SK-N-SH treated with all-trans-retinoic acid at 6 μM for 48 hours (cell line): ENCODE results near the gene BPI.
A peak's percentile ranks its signal among the peaks of the same experiment; 100 is the strongest.

ENCODE experiments used
- ATAC-seq: fragments of 200-7000 bp; cut with Tn5 transposase; 3 replicates; pipeline ENCODE4 v1.9.1; 2020; ENCODE audit warnings: mild to moderate bottlenecking, moderate library complexity
- ARNTL ChIP-seq: fragments of 450-650 bp; formaldehyde crosslinking; IDR thresholded peaks from 2 replicates; pipeline ENCODE4 v1.5.0; 2020; ENCODE audit warnings: low read depth, mild to moderate bottlenecking, moderate library complexity, borderline replicate concordance
- BACH2 ChIP-seq: fragments of 250-450 bp; sonication (Bioruptor Pico); IDR thresholded peaks from 2 replicates; pipeline ENCODE4 v1.9.0; 2021; ENCODE audit warnings: mild to moderate bottlenecking, borderline replicate concordance
- CSDC2 ChIP-seq: fragments of 250-450 bp; sonication (Bioruptor Pico); IDR thresholded peaks from 2 replicates; pipeline ENCODE4 v1.5.0; 2020; ENCODE audit warnings: mild to moderate bottlenecking, moderate library complexity
- ESRRG ChIP-seq: fragments of 250-450 bp; sonication (Bioruptor Pico); IDR thresholded peaks from 2 replicates; pipeline ENCODE4 v1.6.1; 2021; ENCODE audit warnings: mild to moderate bottlenecking
- GLIS3 ChIP-seq: fragments of 250-450 bp; sonication (Bioruptor Pico); IDR thresholded peaks from 2 replicates; pipeline ENCODE4 v1.5.0; 2020; ENCODE audit warnings: mild to moderate bottlenecking, moderate library complexity
- ISL1 ChIP-seq: fragments of 250-450 bp; sonication (Bioruptor Pico); IDR thresholded peaks from 2 replicates; pipeline ENCODE4 v2.1.2; 2022; ENCODE audit warnings: mild to moderate bottlenecking, moderate library complexity
- OSR1 ChIP-seq: fragments of 250-450 bp; sonication (Bioruptor Pico); IDR thresholded peaks from 2 replicates; pipeline ENCODE4 v1.8.0; 2022; ENCODE audit warnings: moderate library complexity, mild to moderate bottlenecking, inconsistent platforms
- PPARA ChIP-seq: fragments of 250-450 bp; sonication (Bioruptor Pico); IDR thresholded peaks from 2 replicates; pipeline ENCODE4 v1.5.0; 2020; ENCODE audit warnings: mild to moderate bottlenecking, borderline replicate concordance
- RARB ChIP-seq: fragments of 250-450 bp; sonication (Bioruptor Pico); IDR thresholded peaks from 2 replicates; pipeline ENCODE4 v1.8.0; 2021; ENCODE audit warnings: mild to moderate bottlenecking, moderate library complexity
- SNAI2 ChIP-seq: fragments of 250-450 bp; sonication (Bioruptor Pico); IDR thresholded peaks from 2 replicates; pipeline ENCODE4 v1.5.0; 2020; ENCODE audit warnings: mild to moderate bottlenecking, moderate library complexity
- TCF4 ChIP-seq: fragments of 250-450 bp; sonication (Bioruptor Pico); IDR thresholded peaks from 2 replicates; pipeline ENCODE4 v1.8.0; 2021; ENCODE audit warnings: mild to moderate bottlenecking, moderate library complexity, borderline replicate concordance
- TOX ChIP-seq: fragments of 250-450 bp; sonication (Bioruptor Pico); IDR thresholded peaks from 2 replicates; pipeline ENCODE4 v1.8.0; 2021; ENCODE audit warnings: mild to moderate bottlenecking, moderate library complexity, borderline replicate concordance
- ZC3H10 ChIP-seq: fragments of 250-450 bp; sonication (Bioruptor Pico); IDR thresholded peaks from 2 replicates; pipeline ENCODE4 v1.5.1; 2021; ENCODE audit warnings: mild to moderate bottlenecking, moderate library complexity
- ZFP3 ChIP-seq: fragments of 250-450 bp; sonication (Bioruptor Pico); IDR thresholded peaks from 2 replicates; pipeline ENCODE4 v1.5.0; 2020; ENCODE audit warnings: mild to moderate bottlenecking, moderate library complexity
- ZFP30 ChIP-seq: fragments of 450-650 bp; formaldehyde crosslinking; IDR thresholded peaks from 2 replicates; pipeline ENCODE4 v1.5.0; 2022; ENCODE audit warnings: mild to moderate bottlenecking, moderate library complexity
- ZNF70 ChIP-seq: fragments of 450-650 bp; formaldehyde crosslinking; IDR thresholded peaks from 2 replicates; pipeline ENCODE4 v1.5.0; 2020; ENCODE audit warnings: mild to moderate bottlenecking, moderate library complexity
- ZNF8 ChIP-seq: fragments of 450-650 bp; formaldehyde crosslinking; IDR thresholded peaks from 2 replicates; pipeline ENCODE4 v1.5.0; 2020; ENCODE audit warnings: mild to moderate bottlenecking, moderate library complexity
- TF ChIP-seq, protein P1 (sequence below): fragments of 250-450 bp; sonication (Bioruptor Pico); IDR thresholded peaks from 2 replicates; pipeline ENCODE4 v1.8.0; 2021; ENCODE audit warnings: low read depth, mild to moderate bottlenecking, moderate library complexity, borderline replicate concordance
- TF ChIP-seq, protein P2 (sequence below): fragments of 250-450 bp; sonication (Bioruptor Pico); IDR thresholded peaks from 2 replicates; pipeline ENCODE4 v1.5.0; 2020; ENCODE audit warnings: mild to moderate bottlenecking, moderate library complexity
- TF ChIP-seq, protein P3 (sequence below): fragments of 250-450 bp; sonication (Bioruptor Pico); IDR thresholded peaks from 2 replicates; pipeline ENCODE4 v1.5.1; 2020; ENCODE audit warnings: low read depth, mild to moderate bottlenecking, moderate library complexity
- TF ChIP-seq, protein P4 (sequence below): fragments of 250-450 bp; sonication (Bioruptor Pico); IDR thresholded peaks from 2 replicates; pipeline ENCODE4 v1.8.0; 2020; ENCODE audit warnings: mild to moderate bottlenecking, moderate library complexity, borderline replicate concordance
- TF ChIP-seq, protein P5 (sequence below): fragments of 250-450 bp; sonication (Bioruptor Pico); IDR thresholded peaks from 2 replicates; pipeline ENCODE4 v1.5.1; 2021; ENCODE audit warnings: mild to moderate bottlenecking, moderate library complexity

The BPI gene

DNA sequence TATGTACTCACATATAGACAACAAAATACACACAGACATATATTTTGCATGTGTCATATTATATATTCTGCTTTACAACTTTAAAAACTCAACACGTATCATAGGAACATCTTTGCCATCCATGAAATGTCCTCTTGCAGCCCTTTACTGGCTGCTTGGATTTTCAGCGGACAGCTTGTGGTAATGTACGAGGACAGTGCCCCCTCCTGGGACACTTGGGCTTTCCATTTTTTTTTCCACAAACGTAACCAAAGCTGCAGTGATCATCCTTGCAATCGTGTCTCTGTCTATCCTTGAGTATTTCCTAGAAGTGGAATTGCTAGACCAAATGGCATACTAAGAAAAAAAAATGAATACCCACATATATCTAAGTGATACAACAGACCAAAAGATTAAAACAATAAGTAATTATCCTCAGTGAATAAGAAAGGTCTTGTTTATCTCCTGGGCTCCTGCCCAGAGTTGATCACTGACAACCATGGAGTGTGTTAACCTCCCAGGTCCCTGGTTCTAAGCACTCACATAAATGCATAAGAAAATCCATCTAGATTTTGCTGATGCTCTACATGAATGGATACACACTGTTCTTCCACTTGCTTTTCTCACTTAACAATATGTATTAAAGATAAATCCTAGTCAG lies 18.1 kb downstream of the BPI start:
- TF ChIP-seq, protein P1, sequence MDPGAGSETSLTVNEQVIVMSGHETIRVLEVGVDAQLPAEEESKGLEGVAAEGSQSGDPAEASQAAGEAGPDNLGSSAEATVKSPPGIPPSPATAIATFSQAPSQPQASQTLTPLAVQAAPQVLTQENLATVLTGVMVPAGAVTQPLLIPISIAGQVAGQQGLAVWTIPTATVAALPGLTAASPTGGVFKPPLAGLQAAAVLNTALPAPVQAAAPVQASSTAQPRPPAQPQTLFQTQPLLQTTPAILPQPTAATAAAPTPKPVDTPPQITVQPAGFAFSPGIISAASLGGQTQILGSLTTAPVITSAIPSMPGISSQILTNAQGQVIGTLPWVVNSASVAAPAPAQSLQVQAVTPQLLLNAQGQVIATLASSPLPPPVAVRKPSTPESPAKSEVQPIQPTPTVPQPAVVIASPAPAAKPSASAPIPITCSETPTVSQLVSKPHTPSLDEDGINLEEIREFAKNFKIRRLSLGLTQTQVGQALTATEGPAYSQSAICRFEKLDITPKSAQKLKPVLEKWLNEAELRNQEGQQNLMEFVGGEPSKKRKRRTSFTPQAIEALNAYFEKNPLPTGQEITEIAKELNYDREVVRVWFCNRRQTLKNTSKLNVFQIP (CRISPR knock-in tag), result no peak
- TF ChIP-seq BACH2 (CRISPR knock-in tag) (no peak), PPARA (CRISPR knock-in tag) (no peak), ZFP30 (CRISPR knock-in tag) (no peak), CSDC2 (CRISPR knock-in tag) (no peak), RARB (no peak), ZFP3 (CRISPR knock-in tag) (no peak), SNAI2 (CRISPR knock-in tag) (no peak), ZNF70 (CRISPR knock-in tag) (no peak), ISL1 (no peak), ZNF8 (CRISPR knock-in tag) (no peak), GLIS3 (no peak), TOX (CRISPR knock-in tag) (no peak), ZC3H10 (CRISPR knock-in tag) (no peak), TCF4 (CRISPR knock-in tag) (no peak), ESRRG (CRISPR knock-in tag) (no peak)
- TF ChIP-seq, protein P2, sequence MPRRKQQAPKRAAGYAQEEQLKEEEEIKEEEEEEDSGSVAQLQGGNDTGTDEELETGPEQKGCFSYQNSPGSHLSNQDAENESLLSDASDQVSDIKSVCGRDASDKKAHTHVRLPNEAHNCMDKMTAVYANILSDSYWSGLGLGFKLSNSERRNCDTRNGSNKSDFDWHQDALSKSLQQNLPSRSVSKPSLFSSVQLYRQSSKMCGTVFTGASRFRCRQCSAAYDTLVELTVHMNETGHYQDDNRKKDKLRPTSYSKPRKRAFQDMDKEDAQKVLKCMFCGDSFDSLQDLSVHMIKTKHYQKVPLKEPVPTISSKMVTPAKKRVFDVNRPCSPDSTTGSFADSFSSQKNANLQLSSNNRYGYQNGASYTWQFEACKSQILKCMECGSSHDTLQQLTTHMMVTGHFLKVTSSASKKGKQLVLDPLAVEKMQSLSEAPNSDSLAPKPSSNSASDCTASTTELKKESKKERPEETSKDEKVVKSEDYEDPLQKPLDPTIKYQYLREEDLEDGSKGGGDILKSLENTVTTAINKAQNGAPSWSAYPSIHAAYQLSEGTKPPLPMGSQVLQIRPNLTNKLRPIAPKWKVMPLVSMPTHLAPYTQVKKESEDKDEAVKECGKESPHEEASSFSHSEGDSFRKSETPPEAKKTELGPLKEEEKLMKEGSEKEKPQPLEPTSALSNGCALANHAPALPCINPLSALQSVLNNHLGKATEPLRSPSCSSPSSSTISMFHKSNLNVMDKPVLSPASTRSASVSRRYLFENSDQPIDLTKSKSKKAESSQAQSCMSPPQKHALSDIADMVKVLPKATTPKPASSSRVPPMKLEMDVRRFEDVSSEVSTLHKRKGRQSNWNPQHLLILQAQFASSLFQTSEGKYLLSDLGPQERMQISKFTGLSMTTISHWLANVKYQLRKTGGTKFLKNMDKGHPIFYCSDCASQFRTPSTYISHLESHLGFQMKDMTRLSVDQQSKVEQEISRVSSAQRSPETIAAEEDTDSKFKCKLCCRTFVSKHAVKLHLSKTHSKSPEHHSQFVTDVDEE (CRISPR knock-in tag), result no peak
- TF ChIP-seq, protein P3, sequence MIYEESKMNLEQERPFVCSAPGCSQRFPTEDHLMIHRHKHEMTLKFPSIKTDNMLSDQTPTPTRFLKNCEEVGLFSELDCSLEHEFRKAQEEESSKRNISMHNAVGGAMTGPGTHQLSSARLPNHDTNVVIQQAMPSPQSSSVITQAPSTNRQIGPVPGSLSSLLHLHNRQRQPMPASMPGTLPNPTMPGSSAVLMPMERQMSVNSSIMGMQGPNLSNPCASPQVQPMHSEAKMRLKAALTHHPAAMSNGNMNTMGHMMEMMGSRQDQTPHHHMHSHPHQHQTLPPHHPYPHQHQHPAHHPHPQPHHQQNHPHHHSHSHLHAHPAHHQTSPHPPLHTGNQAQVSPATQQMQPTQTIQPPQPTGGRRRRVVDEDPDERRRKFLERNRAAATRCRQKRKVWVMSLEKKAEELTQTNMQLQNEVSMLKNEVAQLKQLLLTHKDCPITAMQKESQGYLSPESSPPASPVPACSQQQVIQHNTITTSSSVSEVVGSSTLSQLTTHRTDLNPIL (CRISPR knock-in tag), result no peak
- TF ChIP-seq, protein P4, sequence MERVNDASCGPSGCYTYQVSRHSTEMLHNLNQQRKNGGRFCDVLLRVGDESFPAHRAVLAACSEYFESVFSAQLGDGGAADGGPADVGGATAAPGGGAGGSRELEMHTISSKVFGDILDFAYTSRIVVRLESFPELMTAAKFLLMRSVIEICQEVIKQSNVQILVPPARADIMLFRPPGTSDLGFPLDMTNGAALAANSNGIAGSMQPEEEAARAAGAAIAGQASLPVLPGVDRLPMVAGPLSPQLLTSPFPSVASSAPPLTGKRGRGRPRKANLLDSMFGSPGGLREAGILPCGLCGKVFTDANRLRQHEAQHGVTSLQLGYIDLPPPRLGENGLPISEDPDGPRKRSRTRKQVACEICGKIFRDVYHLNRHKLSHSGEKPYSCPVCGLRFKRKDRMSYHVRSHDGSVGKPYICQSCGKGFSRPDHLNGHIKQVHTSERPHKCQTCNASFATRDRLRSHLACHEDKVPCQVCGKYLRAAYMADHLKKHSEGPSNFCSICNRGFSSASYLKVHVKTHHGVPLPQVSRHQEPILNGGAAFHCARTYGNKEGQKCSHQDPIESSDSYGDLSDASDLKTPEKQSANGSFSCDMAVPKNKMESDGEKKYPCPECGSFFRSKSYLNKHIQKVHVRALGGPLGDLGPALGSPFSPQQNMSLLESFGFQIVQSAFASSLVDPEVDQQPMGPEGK (CRISPR knock-in tag), result no peak
- TF ChIP-seq, protein P5, sequence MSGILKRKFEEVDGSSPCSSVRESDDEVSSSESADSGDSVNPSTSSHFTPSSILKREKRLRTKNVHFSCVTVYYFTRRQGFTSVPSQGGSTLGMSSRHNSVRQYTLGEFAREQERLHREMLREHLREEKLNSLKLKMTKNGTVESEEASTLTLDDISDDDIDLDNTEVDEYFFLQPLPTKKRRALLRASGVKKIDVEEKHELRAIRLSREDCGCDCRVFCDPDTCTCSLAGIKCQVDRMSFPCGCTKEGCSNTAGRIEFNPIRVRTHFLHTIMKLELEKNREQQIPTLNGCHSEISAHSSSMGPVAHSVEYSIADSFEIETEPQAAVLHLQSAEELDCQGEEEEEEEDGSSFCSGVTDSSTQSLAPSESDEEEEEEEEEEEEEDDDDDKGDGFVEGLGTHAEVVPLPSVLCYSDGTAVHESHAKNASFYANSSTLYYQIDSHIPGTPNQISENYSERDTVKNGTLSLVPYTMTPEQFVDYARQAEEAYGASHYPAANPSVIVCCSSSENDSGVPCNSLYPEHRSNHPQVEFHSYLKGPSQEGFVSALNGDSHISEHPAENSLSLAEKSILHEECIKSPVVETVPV, result no peak

DNA sequence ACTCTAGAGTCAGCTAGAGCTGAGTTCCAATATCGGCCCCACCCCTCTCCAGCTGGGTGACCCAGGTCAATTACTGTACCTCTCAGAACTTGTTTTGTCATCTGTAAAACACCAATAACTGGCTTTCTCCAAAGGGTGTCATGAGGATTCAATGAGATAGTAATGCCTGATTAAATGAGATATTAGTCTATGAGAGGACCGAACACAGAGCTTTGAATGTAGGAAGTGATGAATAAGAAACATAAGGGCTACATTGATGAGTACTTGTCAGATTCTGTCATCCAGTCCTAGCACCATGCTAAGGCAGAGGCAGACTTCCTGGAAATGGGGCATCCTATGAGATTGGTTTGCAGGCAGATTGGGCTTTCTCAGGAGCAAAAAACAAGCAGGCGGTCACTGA lies 20.2 kb downstream of the BPI start:
- ATAC-seq, result no peak
- TF ChIP-seq BACH2 (CRISPR knock-in tag) (no peak), GLIS3 (no peak), OSR1 (no peak), PPARA (CRISPR knock-in tag) (no peak), ARNTL (CRISPR knock-in tag) (no peak)
- TF ChIP-seq, protein P1 (CRISPR knock-in tag), result no peak
- TF ChIP-seq, protein P4 (CRISPR knock-in tag), result no peak

More for the DNA sequence above, 18.1 kb downstream of the BPI start:
- ATAC-seq, result peak; percentile 91
